ENCODE results near the gene ZNF165. TPM values are rescaled to one million over a fixed set of nuclear protein-coding genes. Genes with fewer than 3 reads are reported as not detected.

Gene ZNF165
- total and polyA plus RNA-seq, 2 donors (not counting 3 experiments of a cell fraction or from before 2014, with no cell fraction given) = 0.03 to 0.27 TPM

DNA sequence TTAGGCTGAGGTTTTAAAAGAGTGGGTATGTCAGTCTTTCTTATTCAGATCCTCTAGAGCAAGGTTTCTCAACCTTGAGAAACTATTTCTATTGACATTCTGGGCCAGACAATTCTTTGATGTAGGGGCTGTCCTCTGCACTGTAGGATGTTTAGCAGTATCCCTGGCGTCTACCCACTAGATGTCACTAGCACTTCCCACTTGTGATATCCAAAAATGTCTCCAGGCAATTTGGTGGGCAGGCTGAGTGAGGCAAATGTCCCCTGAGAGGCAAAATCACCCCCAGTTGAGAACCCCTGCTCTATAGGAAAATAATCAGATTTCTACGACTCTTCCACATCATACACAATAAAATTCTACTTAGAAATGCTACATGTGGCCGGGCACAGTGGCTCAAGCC, 53.6 kb downstream of the ZNF165 start:
- H4K20me1 ChIP-seq (replicated peaks; ENCODE audit: control insufficient read depth, extremely low read depth, insufficient read depth, low read length) = no peaks in the 10 kb centered on the region
- no peak overlapping the region for H3K27ac ChIP-seq (ENCODE audit: insufficient read depth, low read depth, low read length)
- H3K36me3 ChIP-seq (ENCODE audit: control insufficient read depth in 2 of 2, extremely low read depth in 1 of 2, insufficient read depth in 2 of 2, low read length in 2 of 2) = peaks cover 7 to 12% of the 10 kb centered on the region in 2 experiments
- dilution Hi-C loops (cut with MboI; ENCODE audit: extremely low pct_ligation_motif_present, low sequenced_read_pairs) = no loop called here
- peaks cover 51% of the 10 kb centered on the region for H3K79me2 ChIP-seq (ENCODE audit: control insufficient read depth, insufficient read depth, low read length)
- ChIA-PET POLR2A (no interaction called here), CTCF (interaction anchor here (0.8 to 2.1 kb wide), 2 partner anchors 146 to 222 kb away, joined by 3 to 25 read pairs; no protein-coding TSS in a partner anchor)
- H3K4me2 ChIP-seq (ENCODE audit: insufficient read depth, low read length) = no peak overlapping the region
- DNase-seq (ENCODE audit: low read depth, low spot score) (peak; percentile 45), FAIRE-seq (peak; percentile 74)
- no peak overlapping the region for H3K9ac ChIP-seq (replicated peaks; ENCODE audit: extremely low read depth, insufficient read depth, low read length)
- intact Hi-C loops (cut with micrococcal nuclease) = loop anchor here (1.0 to 10.0 kb wide), 4 partner anchors 147 to 451 kb away; partner anchors contain the start of gene PGBD1
- no peaks in the 10 kb centered on the region for H3K9me3 ChIP-seq (replicated peaks; ENCODE audit: control insufficient read depth, insufficient read depth, low read length)
- H3K4me1 ChIP-seq (ENCODE audit: control insufficient read depth, extremely low read depth, insufficient read depth, low read length) = peaks cover 25% of the 10 kb centered on the region
- H2AFZ ChIP-seq (ENCODE audit: low read depth, low read length) = no peak overlapping the region
- TF ChIP-seq POLR2AphosphoS5 (IDR thresholded peaks at IDR 0.05; ENCODE audit: insufficient read depth, low read depth, low read length) = no peak
- no peak for TF ChIP-seq JUN (IDR thresholded peaks at IDR 0.05; ENCODE audit: borderline replicate concordance, insufficient read depth, insufficient read length, low read depth)
- TF ChIP-seq POLR2A (IDR thresholded peaks at IDR 0.05; ENCODE audit: low read depth, low read length) = no peak
- TF ChIP-seq, protein P1, sequence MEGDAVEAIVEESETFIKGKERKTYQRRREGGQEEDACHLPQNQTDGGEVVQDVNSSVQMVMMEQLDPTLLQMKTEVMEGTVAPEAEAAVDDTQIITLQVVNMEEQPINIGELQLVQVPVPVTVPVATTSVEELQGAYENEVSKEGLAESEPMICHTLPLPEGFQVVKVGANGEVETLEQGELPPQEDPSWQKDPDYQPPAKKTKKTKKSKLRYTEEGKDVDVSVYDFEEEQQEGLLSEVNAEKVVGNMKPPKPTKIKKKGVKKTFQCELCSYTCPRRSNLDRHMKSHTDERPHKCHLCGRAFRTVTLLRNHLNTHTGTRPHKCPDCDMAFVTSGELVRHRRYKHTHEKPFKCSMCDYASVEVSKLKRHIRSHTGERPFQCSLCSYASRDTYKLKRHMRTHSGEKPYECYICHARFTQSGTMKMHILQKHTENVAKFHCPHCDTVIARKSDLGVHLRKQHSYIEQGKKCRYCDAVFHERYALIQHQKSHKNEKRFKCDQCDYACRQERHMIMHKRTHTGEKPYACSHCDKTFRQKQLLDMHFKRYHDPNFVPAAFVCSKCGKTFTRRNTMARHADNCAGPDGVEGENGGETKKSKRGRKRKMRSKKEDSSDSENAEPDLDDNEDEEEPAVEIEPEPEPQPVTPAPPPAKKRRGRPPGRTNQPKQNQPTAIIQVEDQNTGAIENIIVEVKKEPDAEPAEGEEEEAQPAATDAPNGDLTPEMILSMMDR (IDR thresholded peaks at IDR 0.05; ENCODE audit: extremely low read depth in 1 of 2, insufficient read depth in 1 of 2, low read depth in 1 of 2, low read length in 2 of 2) = peak; percentile 29 to 58
- TF ChIP-seq, protein P2, sequence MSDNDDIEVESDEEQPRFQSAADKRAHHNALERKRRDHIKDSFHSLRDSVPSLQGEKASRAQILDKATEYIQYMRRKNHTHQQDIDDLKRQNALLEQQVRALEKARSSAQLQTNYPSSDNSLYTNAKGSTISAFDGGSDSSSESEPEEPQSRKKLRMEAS (IDR thresholded peaks at IDR 0.05; ENCODE audit: insufficient read depth, insufficient read length) = no peak
- no peak for TF ChIP-seq GATA2 (IDR thresholded peaks at IDR 0.05; ENCODE audit: insufficient read depth, insufficient read length, low read depth, low read length)
- TF ChIP-seq EZH2 (IDR thresholded peaks at IDR 0.05; ENCODE audit: borderline replicate concordance, low read depth, low read length, severe bottlenecking) = no peak
- no peak for TF ChIP-seq MYC (IDR thresholded peaks at IDR 0.05; ENCODE audit: low read depth, low read length)
- no peaks in the 10 kb centered on the region for H3K27me3 ChIP-seq (ENCODE audit: control insufficient read depth in 2 of 2, insufficient read depth in 2 of 2, low read length in 2 of 2)
- BruUV-seq (replicated peaks) = no TSS peak
- no peaks in the 10 kb centered on the region for H3K9me1 ChIP-seq (replicated peaks; ENCODE audit: control insufficient read depth, extremely low read depth, insufficient read depth, low read length)
- no peak overlapping the region for H3K4me3 ChIP-seq (replicated peaks in 1 of 3; ENCODE audit: insufficient read depth in 1 of 3, low read depth in 1 of 3, low read length in 3 of 3)

All from endothelial cell of umbilical vein (primary cell).